ENCODE results near the gene SDHA.
"Not testable (repeated sequence)": the region's sequence is repeated elsewhere in the genome, so short reads cannot be mapped to it uniquely, and the experiment has no call there.

DNA sequence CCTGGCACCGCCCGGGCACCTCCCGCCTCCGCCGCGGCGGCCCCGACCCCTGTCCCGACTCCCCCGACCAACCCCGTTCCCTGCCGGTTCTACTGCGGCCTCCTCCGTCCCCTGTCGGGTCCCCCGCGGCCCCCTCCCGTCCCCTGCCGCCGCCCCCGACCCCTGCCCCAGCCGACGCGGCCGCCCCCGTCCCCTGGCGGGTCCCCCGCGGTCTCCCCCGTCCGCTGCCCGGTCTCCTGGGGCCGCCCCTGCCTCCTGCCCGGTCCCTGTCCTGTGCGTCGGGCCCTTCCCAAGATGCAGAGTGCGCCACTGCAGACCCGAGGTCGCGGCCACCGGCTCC, 53.7 kb downstream of the SDHA start:
- not testable (repeated sequence) for TF ChIP-seq CTCF, POLR2A (IDR thresholded peaks at IDR 0.05)
